GM18951 (cell line): ENCODE data around the gene ROR1.

ENCODE experiments used
- POLR2A ChIP-seq: IDR thresholded peaks from 4 replicates; pipeline ENCODE4 v1.6.1; 2011; ENCODE audit warnings: mild to moderate bottlenecking; ENCODE audit not compliant: insufficient read length, insufficient read depth; ENCODE audit errors: extremely low read depth
- in situ Hi-C: fragments of 300-500 bp; cut with MboI; formaldehyde crosslinking; loops from one replicate; pipeline ENCODE4 v1.12.0; 2022; ENCODE audit warnings: low sequenced_read_pairs, mixed read lengths, inconsistent platforms; ENCODE audit not compliant: unreplicated experiment

ROR1 gene

GRCh38 chr1:64039390-64039926 lies 265.6 kb downstream of the ROR1 start:
- in situ Hi-C loops = no loop called here
- TF ChIP-seq POLR2A = no peak

- TF ChIP-seq POLR2A = no peak
- in situ Hi-C loops = no loop called here
Measured at GRCh38 chr1:64041371-64042131, 267.7 kb downstream of the ROR1 start.

- TF ChIP-seq POLR2A = no peak
- in situ Hi-C loops = no loop called here
Measured at GRCh38 chr1:64042331-64043100, 268.7 kb downstream of the ROR1 start.

- TF ChIP-seq POLR2A = no peak
- in situ Hi-C loops = no loop called here
Measured at GRCh38 chr1:64043288-64043687, 269.5 kb downstream of the ROR1 start.

- in situ Hi-C loops = no loop called here
- no peak for TF ChIP-seq POLR2A
Measured at GRCh38 chr1:64043976-64044375, 270.2 kb downstream of the ROR1 start.

GRCh38 chr1:64046243-64046642 lies 272.4 kb downstream of the ROR1 start:
- in situ Hi-C loops = no loop called here
- TF ChIP-seq POLR2A = no peak

- no peak for TF ChIP-seq POLR2A
- in situ Hi-C loops = no loop called here
Measured at GRCh38 chr1:64046891-64047290, 273.1 kb downstream of the ROR1 start.

GRCh38 chr1:64047549-64047996 lies 273.8 kb downstream of the ROR1 start:
- TF ChIP-seq POLR2A = no peak
- in situ Hi-C loops = no loop called here

- in situ Hi-C loops = no loop called here
- no peak for TF ChIP-seq POLR2A
Measured at GRCh38 chr1:64049900-64050540, 276.2 kb downstream of the ROR1 start.

- in situ Hi-C loops = no loop called here
- no peak for TF ChIP-seq POLR2A
Measured at GRCh38 chr1:64050601-64051000, 276.8 kb downstream of the ROR1 start.

GRCh38 chr1:64051796-64052195 lies 278.0 kb downstream of the ROR1 start:
- in situ Hi-C loops = no loop called here
- no peak for TF ChIP-seq POLR2A

GRCh38 chr1:64052777-64053176 lies 279.0 kb downstream of the ROR1 start:
- in situ Hi-C loops = no loop called here
- TF ChIP-seq POLR2A = no peak

GRCh38 chr1:64055310-64055709 lies 281.5 kb downstream of the ROR1 start:
- TF ChIP-seq POLR2A = no peak
- in situ Hi-C loops = no loop called here

GRCh38 chr1:64059556-64059955 lies 285.7 kb downstream of the ROR1 start:
- no peak for TF ChIP-seq POLR2A
- in situ Hi-C loops = no loop called here
